Left colon (tissue), 2 donors: ENCODE measurements around the gene C19orf38. TPM values are rescaled to one million over a fixed set of nuclear protein-coding genes. Genes with fewer than 3 reads are reported as not detected.

Experiments
- ATAC-seq: fragments of 200-7000 bp; cut with Tn5 transposase; one replicate; pipeline ENCODE4 v1.9.1; 2020; ENCODE audit warnings: mild to moderate bottlenecking, moderate library complexity
- DNase-seq, 2 donors: peaks; one replicate each; pipeline ENCODE4 v3.0.0-alpha.2; 2020
- intact Hi-C, 2 donors: fragments of 100-400 bp; cut with DNase I in 1 of 2; cut with micrococcal nuclease in 1 of 2; formaldehyde crosslinking; loops; one replicate each; pipeline versions ENCODE4 v1.11.2 to v1.14.0; 2022; cut with DNase I, micrococcal nuclease
- long read RNA-seq: library from polyadenylated mRNA; unstranded; transcript quantifications from one replicate; pipeline ENCODE4 v2.0.0, GENCODE V29; 2021
- total RNA-seq, 2 donors: library from RNA; stranded (reverse); fragmentation: NEBNext Ultra II Directional; extraction: Animal tissue kit (Norgen Biotek cat#: 25700); gene quantifications; one replicate each; pipeline ENCODE4 v1.2.1, GENCODE V29; 2021
- donor health status: DM: no; HTN: no; CAD: no.
- donor health status: DM: yes; HTN: yes; CAD: no.

The C19orf38 gene
- under 1 TPM; 0.49 to 0.98 TPM for total RNA-seq
- long read RNA-seq, partial matches to known transcripts = 1 of 2 reads
- long read RNA-seq, other reads (novel, unspliced or antisense) = 1 of 2 reads

GRCh38 chr19:10848230-10848856 is at the start of gene C19orf38:
C19orf38 (plus strand) TSS chr19:10848415; CDS start chr19:10848509, 94 bp downstream.
- DNase-seq (no peak), ATAC-seq (no peak)
- intact Hi-C loops = no loop called here

GRCh38 chr19:10800488-10800887 is 47.7 kb upstream of the C19orf38 start:
- ATAC-seq (no peak), DNase-seq (no peak)
- intact Hi-C loops = no loop called here

- ATAC-seq (no peak), DNase-seq (no peak)
- intact Hi-C loops = no loop called here
Measured at GRCh38 chr19:10802479-10802878, 45.7 kb upstream of the C19orf38 start.

GRCh38 chr19:10803252-10803651 is 45.0 kb upstream of the C19orf38 start:
- DNase-seq (no peak), ATAC-seq (no peak)
- intact Hi-C loops = no loop called here

GRCh38 chr19:10805065-10805757 is 43.0 kb upstream of the C19orf38 start:
- DNase-seq = no peak
- intact Hi-C loops = no loop called here
- no peak for ATAC-seq

- ATAC-seq = no peak
- no peak for DNase-seq
- intact Hi-C loops = no loop called here
Measured at GRCh38 chr19:10805758-10806247, 42.4 kb upstream of the C19orf38 start.

GRCh38 chr19:10808937-10809649 is 39.1 kb upstream of the C19orf38 start:
- ATAC-seq (peak; percentile 44), DNase-seq (no peak)
- intact Hi-C loops = no loop called here

- DNase-seq (no peak), ATAC-seq (peak; percentile 2)
- intact Hi-C loops = no loop called here
Measured at GRCh38 chr19:10809651-10810285, 38.4 kb upstream of the C19orf38 start.

- no peak for DNase-seq
- intact Hi-C loops = no loop called here
- ATAC-seq = peak; percentile 2
Measured at GRCh38 chr19:10811391-10812111, 36.7 kb upstream of the C19orf38 start.

GRCh38 chr19:10812196-10812595 is 36.0 kb upstream of the C19orf38 start:
- intact Hi-C loops = no loop called here

GRCh38 chr19:10812902-10813404 is 35.3 kb upstream of the C19orf38 start:
- intact Hi-C loops = no loop called here
- DNase-seq (peak in 1 of 2 donors; percentile 61), ATAC-seq (no peak)

More at GRCh38 chr19:10812196-10812595, 36.0 kb upstream of the C19orf38 start:
- ATAC-seq (no peak), DNase-seq (no peak)

GRCh38 chr19:10815007-10815536 is 33.1 kb upstream of the C19orf38 start:
- intact Hi-C loops = no loop called here
- DNase-seq = no peak
- ATAC-seq = no peak

- DNase-seq = no peak
- intact Hi-C loops = no loop called here
Measured at GRCh38 chr19:10815969-10816644, 32.1 kb upstream of the C19orf38 start.

GRCh38 chr19:10816691-10817090 is 31.5 kb upstream of the C19orf38 start:
- DNase-seq (no peak), ATAC-seq (no peak)
- intact Hi-C loops = no loop called here

More at GRCh38 chr19:10815969-10816644, 32.1 kb upstream of the C19orf38 start:
- no peak for ATAC-seq

GRCh38 chr19:10817291-10818038 is 30.8 kb upstream of the C19orf38 start:
- peak; percentile 48 to 55 for DNase-seq
- no peak for ATAC-seq
- intact Hi-C loops = no loop called here

- intact Hi-C loops = no loop called here
- no peak for DNase-seq
Measured at GRCh38 chr19:10818301-10819123, 29.7 kb upstream of the C19orf38 start.

More at GRCh38 chr19:10818301-10819123, 29.7 kb upstream of the C19orf38 start:
- no peak for ATAC-seq
